ENCODE results near the gene DUOXA2.
A peak's percentile ranks its signal among the peaks of the same experiment; 100 is the strongest.

Gene DUOXA2

GRCh38 chr15:45110256-45110820 lies 3.8 kb upstream of the DUOXA2 start:
- Histone ChIP-seq H3K27ac (no peak overlapping the region), H3K4me3 (no peak overlapping the region)
- no peak for DNase-seq (ENCODE audit: low spot score)
- TF ChIP-seq CTCF (IDR thresholded peaks at IDR 0.05): no peak

- H3K4me3 ChIP-seq: peak overlapping the region; percentile 49
- H3K27ac ChIP-seq: no peak overlapping the region
- no peak for DNase-seq (ENCODE audit: low spot score)
- TF ChIP-seq CTCF (IDR thresholded peaks at IDR 0.05): no peak
These were observed 2.6 kb upstream of the DUOXA2 start for GRCh38 chr15:45111390-45112142.

GRCh38 chr15:45112143-45112590 lies 2.0 kb upstream of the DUOXA2 start:
- peak overlapping the region; percentile 49 for H3K4me3 ChIP-seq
- no peak for DNase-seq (ENCODE audit: low spot score)
- H3K27ac ChIP-seq: no peak overlapping the region
- no peak for TF ChIP-seq CTCF (IDR thresholded peaks at IDR 0.05)

GRCh38 chr15:45112591-45113379 lies 1.3 kb upstream of the DUOXA2 start:
- Histone ChIP-seq H3K4me3 (peak overlapping the region; percentile 49), H3K27ac (no peak overlapping the region)
- no peak for TF ChIP-seq CTCF (IDR thresholded peaks at IDR 0.05)
- no peak for DNase-seq (ENCODE audit: low spot score)

GRCh38 chr15:45113380-45113990 lies 641 bp upstream of the DUOXA2 start:
- peak overlapping the region; percentile 49 for H3K4me3 ChIP-seq
- H3K27ac ChIP-seq: no peak overlapping the region
- TF ChIP-seq CTCF (IDR thresholded peaks at IDR 0.05): no peak
- no peak for DNase-seq (ENCODE audit: low spot score)

GRCh38 chr15:45114751-45115085 lies 592 bp downstream of the DUOXA2 start:
- H3K27ac ChIP-seq: no peak overlapping the region
- no peak overlapping the region for H3K4me3 ChIP-seq
- DNase-seq (ENCODE audit: low spot score): no peak
- TF ChIP-seq CTCF (IDR thresholded peaks at IDR 0.05): no peak

Measured in coronary artery (tissue), 2 donors.